ENCODE data around the gene MICA. TPM values are rescaled to one million over a fixed set of nuclear protein-coding genes. Genes with fewer than 3 reads are reported as not detected.

Gene MICA
- total and polyA plus RNA-seq, 9 of the 15 experiments (the other 6 are each of a cell fraction or from before 2014, with no cell fraction given), result 11.8 to 24.6 (median 16.7) TPM

- TF ChIP-seq MYBL2 (IDR thresholded peaks at IDR 0.05; ENCODE audit: low read depth) (no peak), MYBL2 (CRISPR knock-in tag; IDR thresholded peaks at IDR 0.05; ENCODE audit: borderline replicate concordance) (no peak), ZNF561 (CRISPR knock-in tag; conservative IDR thresholded peaks at IDR 0.05) (peak; percentile 70; the same call in 1 of the 2 replicates), RERE (CRISPR knock-in tag; IDR thresholded peaks at IDR 0.05; ENCODE audit: borderline replicate concordance) (no peak), HNRNPL (IDR thresholded peaks at IDR 0.05; ENCODE audit: low read depth, low read length) (no peak), BCL6 (CRISPR knock-in tag; IDR thresholded peaks at IDR 0.05) (peak; percentile 64), IRF2 (CRISPR knock-in tag; IDR thresholded peaks at IDR 0.05) (no peak), ZBTB43 (CRISPR knock-in tag; IDR thresholded peaks at IDR 0.05) (0 out of 2 replicates have a peak, but pooled peaks have one; percentile 35), EP400 (IDR thresholded peaks at IDR 0.05) (no peak), TSHZ1 (CRISPR knock-in tag; IDR thresholded peaks at IDR 0.05) (peak; percentile 16; the same call in 1 of the 2 replicates), ETV6 (IDR thresholded peaks at IDR 0.05; ENCODE audit: borderline replicate concordance in 1 of 2, low read depth in 2 of 2, low read length in 1 of 2) (no peak), ETV6 (CRISPR knock-in tag; IDR thresholded peaks at IDR 0.05; ENCODE audit: borderline replicate concordance) (no peak), FOSL1 (tag; conservative IDR thresholded peaks at IDR 0.05) (0 out of 2 replicates have a peak, but pooled peaks have one; percentile 9), ATF1 (CRISPR knock-in tag; IDR thresholded peaks at IDR 0.05) (no peak), ATF1 (tag; IDR thresholded peaks at IDR 0.05) (0 out of 2 replicates have a peak, but pooled peaks have one; percentile 15), BACH1 (tag; IDR thresholded peaks at IDR 0.05) (peak; percentile 54; the same call in 1 of the 2 replicates), NR4A1 (CRISPR knock-in tag; IDR thresholded peaks at IDR 0.05) (no peak), NR4A1 (tag; IDR thresholded peaks at IDR 0.05) (peak; percentile 80), ZBTB17 (CRISPR knock-in tag; IDR thresholded peaks at IDR 0.05) (peak; percentile 77; the same call in 1 of the 2 replicates)
Measured at GRCh38 chr6:31396422-31397152, 6.8 kb upstream of the MICA start (continued).
